Endothelial cell (in vitro differentiated cells): Measurements from ENCODE around the gene PGRMC1. TPM values are rescaled to one million over a fixed set of nuclear protein-coding genes. Genes with fewer than 3 reads are reported as not detected.
"Not testable (repeated sequence)": the region's sequence is repeated elsewhere in the genome, so short reads cannot be mapped to it uniquely, and the experiment has no call there.

ENCODE experiments used
- DNase-seq: peaks from one replicate; pipeline ENCODE4 v3.0.0; 2021; ENCODE audit warnings: low spot score
- H3K27ac Mint-ChIP-seq: one replicate; pipeline ENCODE4 v1.8.0; 2021; ENCODE audit warnings: mixed read lengths, inconsistent platforms; ENCODE audit not compliant: unreplicated experiment
- H3K27me3 Mint-ChIP-seq: one replicate; pipeline ENCODE4 v1.8.0; 2021; ENCODE audit warnings: mild to moderate bottlenecking, moderate library complexity, mixed read lengths, inconsistent platforms; ENCODE audit not compliant: unreplicated experiment
- H3K36me3 Mint-ChIP-seq: one replicate; pipeline ENCODE4 v1.8.0; 2021; ENCODE audit warnings: mild to moderate bottlenecking, low read depth, mixed read lengths, inconsistent platforms; ENCODE audit not compliant: unreplicated experiment
- H3K4me1 Mint-ChIP-seq: one replicate; pipeline ENCODE4 v1.8.0; 2021; ENCODE audit warnings: mild to moderate bottlenecking, mixed read lengths, inconsistent platforms; ENCODE audit not compliant: unreplicated experiment
- H3K4me3 Mint-ChIP-seq: one replicate; pipeline ENCODE4 v1.8.0; 2021; ENCODE audit warnings: mild to moderate bottlenecking, mixed read lengths, inconsistent platforms; ENCODE audit not compliant: unreplicated experiment
- H3K9me3 Mint-ChIP-seq: one replicate; pipeline ENCODE4 v1.8.0; 2021; ENCODE audit warnings: mixed read lengths, inconsistent platforms; ENCODE audit not compliant: unreplicated experiment
- total RNA-seq: library from RNA; stranded (reverse); fragmentation: NEBNext Ultra II Directional; extraction: Animal tissue kit (Norgen Biotek cat#: 25700); gene quantifications from one replicate; pipeline ENCODE4 v1.2.1, GENCODE V29; 2021; ENCODE audit not compliant: unreplicated experiment
- TF ChIP-seq, protein P1 (sequence below): fragments of 200-600 bp; sonication (generic); IDR thresholded peaks from one replicate; pipeline ENCODE4 v1.5.0; 2021; ENCODE audit warnings: antibody characterized with exemption; ENCODE audit not compliant: unreplicated experiment

Gene PGRMC1
- total RNA-seq, 1 donor from 2014 or later = 153 TPM

DNA sequence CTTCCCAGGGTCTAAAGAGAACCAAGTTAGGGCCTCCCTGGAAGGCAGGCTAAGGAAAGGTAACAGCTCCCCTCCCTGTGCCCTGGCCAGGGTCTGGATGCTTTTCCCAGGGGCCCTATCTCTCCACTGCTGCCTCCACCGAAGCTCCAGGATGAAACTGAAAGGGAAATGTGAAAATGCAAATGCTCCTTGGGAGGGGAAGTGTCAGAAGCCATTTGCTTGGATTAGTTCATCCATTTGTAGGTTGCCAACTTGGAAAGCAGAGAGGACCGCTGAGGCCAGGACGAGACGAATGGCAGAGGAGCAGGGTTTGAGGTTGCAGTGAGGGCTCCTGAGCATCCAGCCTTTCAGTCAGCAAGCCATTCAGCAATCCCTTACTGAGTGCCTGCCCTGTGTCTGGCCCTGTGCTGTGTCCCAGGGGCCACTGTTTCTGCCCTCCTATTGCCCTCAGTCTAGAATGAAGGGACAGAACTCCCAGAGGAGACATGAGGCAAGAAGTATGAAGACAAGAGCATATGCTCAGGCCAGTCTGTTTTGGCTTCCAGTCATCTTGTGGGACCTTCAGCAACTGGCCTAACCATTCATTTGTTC is 45.9 kb upstream of the PGRMC1 start:
- no peaks in the 10 kb centered on the region for H3K4me1 Mint-ChIP-seq
- H3K27ac Mint-ChIP-seq = no peak overlapping the region
- H3K36me3 Mint-ChIP-seq = no peaks in the 10 kb centered on the region
- DNase-seq = no peak
- H3K27me3 Mint-ChIP-seq = peaks cover 4% of the 10 kb centered on the region
- H3K9me3 Mint-ChIP-seq = no peaks in the 10 kb centered on the region
- TF ChIP-seq, protein P1, sequence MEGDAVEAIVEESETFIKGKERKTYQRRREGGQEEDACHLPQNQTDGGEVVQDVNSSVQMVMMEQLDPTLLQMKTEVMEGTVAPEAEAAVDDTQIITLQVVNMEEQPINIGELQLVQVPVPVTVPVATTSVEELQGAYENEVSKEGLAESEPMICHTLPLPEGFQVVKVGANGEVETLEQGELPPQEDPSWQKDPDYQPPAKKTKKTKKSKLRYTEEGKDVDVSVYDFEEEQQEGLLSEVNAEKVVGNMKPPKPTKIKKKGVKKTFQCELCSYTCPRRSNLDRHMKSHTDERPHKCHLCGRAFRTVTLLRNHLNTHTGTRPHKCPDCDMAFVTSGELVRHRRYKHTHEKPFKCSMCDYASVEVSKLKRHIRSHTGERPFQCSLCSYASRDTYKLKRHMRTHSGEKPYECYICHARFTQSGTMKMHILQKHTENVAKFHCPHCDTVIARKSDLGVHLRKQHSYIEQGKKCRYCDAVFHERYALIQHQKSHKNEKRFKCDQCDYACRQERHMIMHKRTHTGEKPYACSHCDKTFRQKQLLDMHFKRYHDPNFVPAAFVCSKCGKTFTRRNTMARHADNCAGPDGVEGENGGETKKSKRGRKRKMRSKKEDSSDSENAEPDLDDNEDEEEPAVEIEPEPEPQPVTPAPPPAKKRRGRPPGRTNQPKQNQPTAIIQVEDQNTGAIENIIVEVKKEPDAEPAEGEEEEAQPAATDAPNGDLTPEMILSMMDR = no peak
- no peak overlapping the region for H3K4me3 Mint-ChIP-seq

DNA sequence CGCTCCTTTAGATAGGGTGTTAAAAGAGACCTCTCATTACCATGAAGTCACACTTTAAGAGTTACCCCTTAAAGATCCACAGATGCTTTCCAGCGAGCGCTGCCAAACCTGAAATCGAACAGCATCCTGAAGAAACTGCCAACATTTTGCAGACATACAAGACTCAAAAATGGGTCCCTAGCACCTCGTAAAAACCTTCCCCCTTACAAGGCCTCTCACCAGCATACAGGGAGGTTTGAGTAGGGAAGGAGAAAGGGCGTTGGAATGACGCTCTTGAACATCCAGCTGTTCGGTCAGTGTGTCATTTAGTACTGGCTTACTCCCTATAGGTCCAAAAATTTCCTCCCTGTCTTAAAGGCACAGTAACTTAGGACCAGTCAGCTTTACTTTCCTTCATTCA is 45.3 kb upstream of the PGRMC1 start:
- Mint-ChIP-seq H3K27me3 (peaks cover 1% of the 10 kb centered on the region), H3K4me1 (no peaks in the 10 kb centered on the region), H3K36me3 (no peaks in the 10 kb centered on the region), H3K27ac (no peak overlapping the region), H3K4me3 (no peak overlapping the region), H3K9me3 (no peaks in the 10 kb centered on the region)
- DNase-seq = no peak
- TF ChIP-seq, protein P1 = no peak

DNA sequence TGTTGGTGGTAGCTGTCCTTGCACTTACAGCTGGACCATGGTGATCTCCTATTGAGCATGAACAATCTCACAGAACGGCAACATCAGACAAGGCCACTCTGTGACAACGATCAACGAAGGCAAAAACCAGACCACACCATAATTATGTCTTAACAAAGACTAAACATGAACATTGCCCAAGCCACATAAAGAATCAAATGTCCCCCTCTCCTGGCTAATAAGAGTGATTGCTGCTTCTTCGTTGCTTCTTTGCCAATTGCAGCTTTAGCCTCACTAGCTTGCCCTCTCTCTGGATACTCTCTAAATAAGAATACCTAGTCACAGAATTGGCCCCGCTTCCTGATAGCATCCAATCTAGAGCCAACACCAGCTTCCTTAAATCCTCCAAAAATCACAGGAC is 41.5 kb upstream of the PGRMC1 start:
- no peak overlapping the region for H3K4me3 Mint-ChIP-seq
- H3K36me3 Mint-ChIP-seq = no peaks in the 10 kb centered on the region
- H3K9me3 Mint-ChIP-seq = no peaks in the 10 kb centered on the region
- H3K4me1 Mint-ChIP-seq = no peaks in the 10 kb centered on the region
- no peak overlapping the region for H3K27ac Mint-ChIP-seq
- DNase-seq = no peak
- TF ChIP-seq, protein P1 = no peak
- peaks cover 1% of the 10 kb centered on the region for H3K27me3 Mint-ChIP-seq

DNA sequence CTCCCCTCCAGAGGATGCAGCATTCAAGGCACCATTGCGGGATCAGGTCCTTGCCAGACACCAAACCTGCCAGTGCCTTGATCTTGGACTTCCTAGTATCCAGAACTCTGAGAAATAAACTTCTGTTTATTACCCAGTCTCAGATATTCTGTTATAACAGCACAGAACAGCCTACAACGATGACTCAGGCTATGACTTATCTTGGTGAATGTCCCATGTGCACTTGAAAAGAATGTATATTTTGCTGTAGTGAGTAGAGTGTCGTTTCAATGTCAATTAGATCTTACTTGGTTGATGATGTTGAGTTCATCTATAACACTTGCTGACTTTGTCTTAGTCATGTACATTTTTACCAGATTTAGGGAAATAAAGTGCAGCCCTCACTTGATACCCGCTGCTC is 34.5 kb upstream of the PGRMC1 start:
- no peak for DNase-seq
- Mint-ChIP-seq H3K27ac (no peak overlapping the region), H3K4me3 (no peak overlapping the region), H3K9me3 (no peaks in the 10 kb centered on the region), H3K4me1 (no peaks in the 10 kb centered on the region), H3K36me3 (no peaks in the 10 kb centered on the region), H3K27me3 (no peaks in the 10 kb centered on the region)
- TF ChIP-seq, protein P1 = no peak

DNA sequence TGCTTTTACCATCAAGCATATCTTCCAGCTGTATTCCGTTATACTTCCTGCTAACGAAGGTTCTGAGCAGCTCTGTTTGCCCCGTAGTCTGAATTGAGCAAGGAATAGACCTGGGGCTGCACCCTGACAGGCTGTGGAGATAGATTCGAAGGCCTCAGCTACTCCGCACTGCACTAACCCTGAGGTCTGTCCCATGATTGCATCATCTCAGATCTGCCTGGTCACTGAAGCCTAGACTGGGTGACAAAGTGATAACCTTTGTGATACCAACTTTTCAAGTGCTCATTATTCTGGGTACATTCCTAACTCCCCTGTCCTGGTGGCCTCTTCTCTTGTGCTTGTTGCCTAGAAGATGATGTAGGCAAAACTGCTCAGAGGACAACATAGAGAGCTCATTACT is 29.9 kb upstream of the PGRMC1 start:
- Mint-ChIP-seq H3K9me3 (no peaks in the 10 kb centered on the region), H3K27ac (no peak overlapping the region), H3K27me3 (no peaks in the 10 kb centered on the region), H3K4me1 (no peaks in the 10 kb centered on the region), H3K4me3 (no peak overlapping the region), H3K36me3 (no peaks in the 10 kb centered on the region)
- TF ChIP-seq, protein P1 = no peak
- DNase-seq = no peak

DNA sequence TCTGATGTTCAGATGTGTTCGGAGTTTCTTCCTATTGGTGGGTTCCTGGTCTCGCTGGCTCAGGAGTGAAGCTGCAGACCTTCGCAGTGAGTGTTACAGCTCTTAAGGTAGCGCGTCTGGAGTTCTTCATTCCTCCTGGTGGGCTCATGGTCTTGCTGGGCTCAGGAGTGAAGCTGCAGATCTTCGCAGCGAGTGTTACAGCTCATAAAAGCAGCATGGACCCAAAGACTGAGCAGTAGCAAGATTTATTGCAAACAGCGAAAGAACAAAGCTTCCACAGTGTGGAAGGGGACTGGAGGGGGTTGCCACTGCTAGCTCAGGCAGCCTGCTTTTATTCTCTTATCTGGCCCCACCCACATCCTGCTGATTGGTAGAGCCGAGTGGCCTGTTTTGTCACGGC is 28.6 kb upstream of the PGRMC1 start:
- H3K27ac Mint-ChIP-seq, DNase-seq, H3K4me3 Mint-ChIP-seq, H3K4me1 Mint-ChIP-seq, H3K27me3 Mint-ChIP-seq, H3K9me3 Mint-ChIP-seq, H3K36me3 Mint-ChIP-seq: not testable (repeated sequence)
